ENCODE results near the gene NRG3.

Gene NRG3

DNA sequence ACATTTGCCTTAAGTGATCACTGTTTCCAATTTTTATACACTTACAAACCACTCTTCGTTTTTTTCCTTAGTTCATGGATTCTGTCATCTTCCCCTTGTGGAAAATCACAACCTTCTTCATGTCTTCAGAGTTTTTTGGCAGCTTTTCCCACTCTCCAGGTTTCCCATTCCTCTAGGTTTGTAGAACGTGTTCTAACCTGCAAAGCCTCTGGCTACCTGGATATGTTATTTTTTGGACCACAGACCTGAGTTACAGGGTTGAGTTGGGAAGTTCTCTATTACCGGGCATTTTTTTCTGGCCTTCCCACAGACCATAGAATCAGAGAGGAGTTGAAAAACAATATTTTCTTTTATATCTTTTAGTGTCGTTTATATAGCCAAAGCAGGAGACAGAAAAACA, 30.2 kb downstream of the NRG3 start:
- Histone ChIP-seq H3K27ac (no peak overlapping the region), H2AFZ (no peak overlapping the region), H3K4me1 (no peaks in the 10 kb centered on the region), H3K79me2 (no peaks in the 10 kb centered on the region), H3K4me2 (ENCODE audit: low read length) (no peak overlapping the region), H3K9ac (no peak overlapping the region), H3K36me3 (ENCODE audit: control insufficient read depth, insufficient read depth, low read length) (no peaks in the 10 kb centered on the region), H3K27me3 (ENCODE audit: control insufficient read depth, insufficient read depth, low read length) (no peaks in the 10 kb centered on the region), H3K9me3 (ENCODE audit: control insufficient read depth, low read length) (no peaks in the 10 kb centered on the region), H3K4me3 (ENCODE audit: low read depth, low read length) (no peak overlapping the region)
- TF ChIP-seq CTCF (IDR thresholded peaks at IDR 0.05) = no peak

DNA sequence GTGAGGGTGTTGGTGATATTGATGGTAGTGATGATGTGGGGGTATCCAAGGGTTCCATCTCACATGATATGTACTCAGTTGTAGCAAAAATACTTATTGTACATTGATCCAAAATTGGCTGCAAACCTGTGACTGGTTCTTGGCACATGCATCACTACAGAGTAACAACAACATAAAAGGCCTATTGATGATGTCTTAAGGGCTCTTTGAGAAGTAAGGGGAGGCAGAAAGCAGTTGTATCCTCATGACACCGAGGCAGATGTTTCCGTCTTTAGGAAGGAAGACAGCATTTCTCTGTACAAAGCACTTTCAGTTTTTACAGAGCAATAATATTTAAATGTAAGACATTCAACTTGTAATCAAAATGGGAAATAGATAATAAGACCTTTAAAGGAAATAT, 34.5 kb downstream of the NRG3 start:
- Histone ChIP-seq H3K27me3 (ENCODE audit: control insufficient read depth, insufficient read depth, low read length) (no peaks in the 10 kb centered on the region), H3K9me3 (ENCODE audit: control insufficient read depth, low read length) (no peaks in the 10 kb centered on the region), H3K4me3 (ENCODE audit: low read depth, low read length) (no peak overlapping the region), H3K36me3 (ENCODE audit: control insufficient read depth, insufficient read depth, low read length) (no peaks in the 10 kb centered on the region), H2AFZ (no peak overlapping the region), H3K79me2 (no peaks in the 10 kb centered on the region), H3K4me1 (no peaks in the 10 kb centered on the region), H3K27ac (no peak overlapping the region), H3K9ac (no peak overlapping the region), H3K4me2 (ENCODE audit: low read length) (no peak overlapping the region)
- no peak for TF ChIP-seq CTCF (IDR thresholded peaks at IDR 0.05)

- H3K4me2 ChIP-seq (ENCODE audit: low read length) = no peak overlapping the region
- no peaks in the 10 kb centered on the region for H3K4me1 ChIP-seq
- H3K4me3 ChIP-seq (ENCODE audit: low read depth, low read length) = no peak overlapping the region
- H3K27me3 ChIP-seq (ENCODE audit: control insufficient read depth, insufficient read depth, low read length) = no peaks in the 10 kb centered on the region
- H2AFZ ChIP-seq = no peak overlapping the region
- H3K36me3 ChIP-seq (ENCODE audit: control insufficient read depth, insufficient read depth, low read length) = no peaks in the 10 kb centered on the region
- no peak overlapping the region for H3K9ac ChIP-seq
- no peak for TF ChIP-seq CTCF (IDR thresholded peaks at IDR 0.05)
- no peaks in the 10 kb centered on the region for H3K9me3 ChIP-seq (ENCODE audit: control insufficient read depth, low read length)
- H3K27ac ChIP-seq = no peak overlapping the region
- H3K79me2 ChIP-seq = no peaks in the 10 kb centered on the region
Measured at GRCh38 chr10:81911328-81911727, 36.3 kb downstream of the NRG3 start.

DNA sequence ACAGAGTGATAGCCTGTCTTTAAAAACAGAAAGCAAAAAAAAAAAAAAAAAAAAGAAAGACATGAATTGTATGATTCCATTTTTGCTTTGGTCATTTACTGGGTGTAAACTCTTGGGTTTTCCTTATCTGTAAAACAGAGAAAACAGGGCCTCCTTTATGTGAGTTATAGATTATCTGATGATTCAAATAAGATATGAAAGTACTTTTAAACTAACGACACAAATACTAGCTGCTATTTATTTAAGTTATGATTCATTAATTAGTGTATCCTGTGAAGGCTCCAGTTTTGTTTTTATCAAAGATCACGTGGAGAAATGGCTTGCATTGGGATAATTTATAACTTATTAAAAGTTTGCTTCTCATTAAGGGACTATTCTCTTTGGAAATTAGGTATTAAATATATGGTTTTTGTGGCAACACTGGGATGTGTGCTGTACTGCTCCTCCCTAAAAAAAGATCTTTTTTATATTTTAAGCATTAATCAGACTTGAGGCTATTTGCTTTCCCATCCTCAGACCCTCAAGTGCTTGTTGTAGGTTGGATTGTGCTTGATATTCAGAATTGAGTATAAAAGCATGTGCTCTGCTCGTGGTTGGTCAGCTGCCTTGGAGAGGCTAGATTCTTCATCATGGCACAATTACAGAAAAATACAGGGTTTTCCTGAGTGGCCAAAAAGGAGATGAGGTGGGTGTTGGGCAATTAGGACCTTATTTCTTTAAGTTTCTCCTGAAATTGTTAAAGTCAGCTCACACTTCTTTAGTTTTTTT, 39.9 kb downstream of the NRG3 start:
- Histone ChIP-seq H2AFZ (no peak overlapping the region), H3K27ac (no peak overlapping the region), H3K9ac (no peak overlapping the region), H3K4me2 (ENCODE audit: low read length) (no peak overlapping the region), H3K36me3 (ENCODE audit: control insufficient read depth, insufficient read depth, low read length) (no peaks in the 10 kb centered on the region), H3K79me2 (no peaks in the 10 kb centered on the region), H3K27me3 (ENCODE audit: control insufficient read depth, insufficient read depth, low read length) (no peaks in the 10 kb centered on the region), H3K4me3 (ENCODE audit: low read depth, low read length) (no peak overlapping the region), H3K9me3 (ENCODE audit: control insufficient read depth, low read length) (no peaks in the 10 kb centered on the region), H3K4me1 (no peaks in the 10 kb centered on the region)
- no peak for TF ChIP-seq CTCF (IDR thresholded peaks at IDR 0.05)

- Histone ChIP-seq H3K4me3 (ENCODE audit: low read depth, low read length) (no peak overlapping the region), H3K79me2 (no peaks in the 10 kb centered on the region), H3K4me1 (no peaks in the 10 kb centered on the region), H3K27me3 (ENCODE audit: control insufficient read depth, insufficient read depth, low read length) (no peaks in the 10 kb centered on the region), H3K9ac (no peak overlapping the region), H3K36me3 (ENCODE audit: control insufficient read depth, insufficient read depth, low read length) (no peaks in the 10 kb centered on the region), H3K27ac (no peak overlapping the region), H3K9me3 (ENCODE audit: control insufficient read depth, low read length) (no peaks in the 10 kb centered on the region), H2AFZ (no peak overlapping the region), H3K4me2 (ENCODE audit: low read length) (no peak overlapping the region)
- TF ChIP-seq CTCF (IDR thresholded peaks at IDR 0.05) = no peak
Measured at GRCh38 chr10:81915504-81915897, 40.5 kb downstream of the NRG3 start.

All from parathyroid adenoma (tissue), 2 donors.